ENCODE measurements around the gene SND1. TPM values are rescaled to one million over a fixed set of nuclear protein-coding genes. Genes with fewer than 3 reads are reported as not detected.

Gene SND1
- total RNA-seq, 5 donors from 2014 or later (not counting 1 experiment from before 2014, with no cell fraction given), result 137 to 187 (median 154) TPM

DNA sequence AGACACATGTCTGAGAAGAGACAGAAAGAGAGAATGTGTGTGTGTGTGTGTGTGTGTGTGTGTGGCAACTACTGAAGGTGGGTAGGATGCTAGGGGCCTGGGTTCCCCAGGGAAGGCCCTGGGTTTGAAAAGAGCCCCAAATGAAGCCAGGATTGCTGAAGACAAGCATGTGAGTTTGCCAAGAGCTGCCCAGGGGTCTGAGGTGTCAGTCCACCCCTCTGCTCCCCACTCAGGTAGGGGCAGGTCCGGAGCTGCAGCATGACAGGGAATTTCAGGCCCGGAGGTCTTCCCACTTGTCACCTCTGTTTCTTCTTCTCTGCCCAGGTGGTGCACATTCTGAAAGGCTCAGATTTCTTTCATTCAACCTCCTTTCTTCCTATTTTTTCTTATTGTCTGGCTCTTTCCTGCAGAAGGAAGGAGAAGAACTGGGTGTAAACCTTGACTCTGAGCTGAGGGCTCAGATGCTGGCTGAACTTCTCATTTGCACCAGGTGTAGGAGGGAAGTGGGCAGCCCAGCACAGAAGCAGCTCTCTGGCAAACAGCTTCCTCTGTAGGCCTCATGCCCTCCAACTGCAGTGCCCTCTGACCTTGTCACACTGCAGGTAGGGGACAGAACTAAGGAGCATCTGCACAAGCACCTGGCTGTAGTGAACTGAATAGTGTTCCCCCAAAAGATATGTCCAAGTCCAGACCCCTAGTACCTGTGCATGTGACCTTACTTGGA lies 458.8 kb downstream of the SND1 start:
- no peaks in the 10 kb centered on the region for H3K9me3 Mint-ChIP-seq
- no peak overlapping the region for H3K27ac ChIP-seq (ENCODE audit: low read length)
- POLR2A ChIA-PET, result interaction anchor here in 1 of 2 donors (0.7 kb wide), 2 partner anchors 25 to 69 kb away, joined by 4 to 5 read pairs; no protein-coding TSS in a partner anchor

DNA sequence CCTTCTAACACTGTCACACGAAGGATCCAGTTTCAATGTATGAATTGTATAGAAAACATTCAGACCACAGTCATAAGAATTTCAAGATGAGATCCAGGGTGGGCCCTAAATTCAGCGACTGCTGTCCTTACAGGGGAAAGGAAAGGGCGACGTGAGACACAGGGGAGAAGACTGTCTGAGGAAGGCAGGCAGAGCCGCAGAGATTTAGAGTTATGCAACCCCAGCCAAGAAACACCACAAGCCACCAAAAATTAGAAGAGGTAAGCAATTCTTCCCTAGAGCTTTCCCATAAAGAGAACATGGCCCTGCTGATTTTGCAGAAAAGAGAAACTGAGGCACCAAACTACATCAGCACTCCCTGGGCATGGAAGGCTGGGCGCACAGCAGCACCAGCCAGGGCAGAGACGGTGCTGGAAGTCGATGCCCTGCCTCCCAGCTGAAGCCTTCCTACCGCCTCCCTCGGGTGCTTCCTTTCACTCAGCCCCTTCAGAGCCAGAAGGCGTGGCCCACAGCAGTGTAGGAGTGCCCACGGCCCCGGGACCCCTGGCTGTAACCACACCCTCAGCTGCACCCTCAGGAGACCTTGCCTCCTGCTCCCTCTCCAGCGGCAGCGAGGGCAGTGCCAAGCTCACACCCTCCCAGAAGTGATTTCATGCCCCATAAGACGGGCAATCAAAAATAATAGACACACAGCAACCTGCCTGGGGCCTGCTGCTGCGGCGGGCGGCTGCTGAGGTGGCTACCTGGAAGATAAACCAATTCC lies 460.2 kb downstream of the SND1 start:
- CTCF ChIA-PET, result interaction anchor here in 1 of 2 donors (1.1 kb wide), 1 partner anchor 23 kb away, joined by 6 read pairs; no protein-coding TSS in a partner anchor
- H3K4me3 Mint-ChIP-seq, result peak overlapping the region in 2 of 3 donors; percentile 17 to 72
- ATAC-seq (replicated peaks in 1 of 4) (no peak), DNase-seq (no peak)
- H3K4me3 ChIP-seq (ENCODE audit: control insufficient read depth in 1 of 2, extremely low read depth in 1 of 2, low read length in 1 of 2), result peak overlapping the region in 1 of 2 donors; percentile 62
- WGBS (ENCODE audit: insufficient coverage), result 49% methylated on average over 14 of the region's 19 CpGs
- H3K27ac ChIP-seq (ENCODE audit: low read length), result no peak overlapping the region
- peaks cover 52 to 58% of the 10 kb centered on the region in 2 experiments for H3K4me1 ChIP-seq (ENCODE audit: control insufficient read depth in 1 of 2, extremely low read depth in 1 of 2, insufficient read depth in 2 of 2, low read length in 2 of 2)
- H3K4me1 Mint-ChIP-seq, result peaks cover 53 to 61% (median 60%) of the 10 kb centered on the region in 3 donors
- H3K9me3 ChIP-seq, result no peaks in the 10 kb centered on the region
- no peaks in the 10 kb centered on the region for H3K27me3 ChIP-seq (replicated peaks in 1 of 2; ENCODE audit: control insufficient read depth in 2 of 2, extremely low read depth in 1 of 2, insufficient read depth in 2 of 2, low read length in 1 of 2)
- H3K36me3 ChIP-seq (ENCODE audit: control insufficient read depth in 2 of 2, extremely low read depth in 1 of 2, insufficient read depth in 1 of 2, low read length in 1 of 2), result no peaks in the 10 kb centered on the region
- H3K36me3 Mint-ChIP-seq, result no peaks in the 10 kb centered on the region
- H3K9me3 Mint-ChIP-seq, result no peaks in the 10 kb centered on the region
- H3K27ac Mint-ChIP-seq, result peak overlapping the region; percentile 48 to 68
- H3K27me3 Mint-ChIP-seq, result peaks cover 0 to 4% of the 10 kb centered on the region in 2 donors
- POLR2A ChIA-PET, result no interaction called here

More for the DNA sequence above, 458.8 kb downstream of the SND1 start:
- DNase-seq, result peak in 1 of 35 experiments; percentile 23
- Mint-ChIP-seq H3K27ac (peak overlapping the region; percentile 23 to 81), H3K4me1 (peaks cover 62 to 73% (median 69%) of the 10 kb centered on the region in 3 donors), H3K27me3 (peaks cover 0 to under 1% of the 10 kb centered on the region in 2 donors), H3K36me3 (no peaks in the 10 kb centered on the region), H3K4me3 (peak overlapping the region; percentile 44 to 72 (median 50))
- ATAC-seq (replicated peaks in 1 of 4), result peak in 1 of 4 experiments; percentile 22
- CTCF ChIA-PET, result interaction anchor here (0.5 to 1.1 kb wide), 3 partner anchors 19 to 68 kb away, joined by 3 to 6 read pairs (median 3); no protein-coding TSS in a partner anchor
- Histone ChIP-seq H3K4me3 (ENCODE audit: control insufficient read depth in 1 of 2, extremely low read depth in 1 of 2, low read length in 1 of 2) (no peak overlapping the region), H3K9me3 (no peaks in the 10 kb centered on the region), H3K36me3 (ENCODE audit: control insufficient read depth in 2 of 2, extremely low read depth in 1 of 2, insufficient read depth in 1 of 2, low read length in 1 of 2) (peaks cover 0 to 2% of the 10 kb centered on the region in 2 donors), H3K4me1 (ENCODE audit: control insufficient read depth in 1 of 2, extremely low read depth in 1 of 2, insufficient read depth in 2 of 2, low read length in 2 of 2) (peaks cover 57 to 67% of the 10 kb centered on the region in 2 experiments), H3K27me3 (replicated peaks in 1 of 2; ENCODE audit: control insufficient read depth in 2 of 2, extremely low read depth in 1 of 2, insufficient read depth in 2 of 2, low read length in 1 of 2) (no peaks in the 10 kb centered on the region)
- no CpG with 5 or more reads among the region's 2 CpGs for WGBS (ENCODE audit: insufficient coverage)

DNA sequence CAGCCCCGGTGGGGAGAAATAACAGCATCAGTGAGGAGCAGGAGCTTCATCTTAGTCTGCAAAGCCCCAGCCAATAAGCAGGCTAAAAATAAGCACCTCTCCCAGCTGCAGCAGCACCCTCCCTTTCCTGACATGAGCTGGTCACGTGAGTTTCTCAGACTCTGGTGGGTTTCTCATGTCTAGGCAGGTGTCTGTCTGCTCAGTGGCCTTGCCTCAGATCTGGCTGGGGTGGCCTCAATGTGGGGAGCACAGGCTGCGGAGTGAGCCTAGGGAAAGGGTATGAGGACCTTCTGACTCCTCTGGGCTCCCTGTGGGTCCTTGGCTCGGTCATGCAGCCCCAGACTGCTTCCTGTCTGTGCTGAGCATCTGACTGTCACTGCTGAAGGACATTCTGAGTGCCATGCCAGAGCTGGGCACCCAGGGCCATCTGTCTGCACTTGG lies 460.8 kb downstream of the SND1 start:
- ChIA-PET CTCF (no interaction called here), POLR2A (no interaction called here)
- Mint-ChIP-seq H3K4me1 (peaks cover 52 to 57% (median 54%) of the 10 kb centered on the region in 3 donors), H3K27ac (peak overlapping the region; percentile 48 to 68), H3K4me3 (peak overlapping the region in 1 of 3 donors; percentile 72), H3K36me3 (no peaks in the 10 kb centered on the region), H3K27me3 (peaks cover 0 to 4% of the 10 kb centered on the region in 2 donors), H3K9me3 (no peaks in the 10 kb centered on the region)
- DNase-seq (peak in 3 of 35 experiments; percentile 12 to 26 (median 16)), ATAC-seq (replicated peaks in 1 of 4) (no peak)
- peak overlapping the region in 1 of 2 donors; percentile 62 for H3K4me3 ChIP-seq (ENCODE audit: control insufficient read depth in 1 of 2, extremely low read depth in 1 of 2, low read length in 1 of 2)
- H3K27ac ChIP-seq (ENCODE audit: low read length), result no peak overlapping the region
- no peaks in the 10 kb centered on the region for H3K9me3 ChIP-seq
- 48% methylated on average over 3 of the region's 4 CpGs for WGBS (ENCODE audit: insufficient coverage)
- no peaks in the 10 kb centered on the region for H3K27me3 ChIP-seq (replicated peaks in 1 of 2; ENCODE audit: control insufficient read depth in 2 of 2, extremely low read depth in 1 of 2, insufficient read depth in 2 of 2, low read length in 1 of 2)
- peaks cover 48 to 53% of the 10 kb centered on the region in 2 experiments for H3K4me1 ChIP-seq (ENCODE audit: control insufficient read depth in 1 of 2, extremely low read depth in 1 of 2, insufficient read depth in 2 of 2, low read length in 2 of 2)
- H3K36me3 ChIP-seq (ENCODE audit: control insufficient read depth in 2 of 2, extremely low read depth in 1 of 2, insufficient read depth in 1 of 2, low read length in 1 of 2), result no peaks in the 10 kb centered on the region

DNA sequence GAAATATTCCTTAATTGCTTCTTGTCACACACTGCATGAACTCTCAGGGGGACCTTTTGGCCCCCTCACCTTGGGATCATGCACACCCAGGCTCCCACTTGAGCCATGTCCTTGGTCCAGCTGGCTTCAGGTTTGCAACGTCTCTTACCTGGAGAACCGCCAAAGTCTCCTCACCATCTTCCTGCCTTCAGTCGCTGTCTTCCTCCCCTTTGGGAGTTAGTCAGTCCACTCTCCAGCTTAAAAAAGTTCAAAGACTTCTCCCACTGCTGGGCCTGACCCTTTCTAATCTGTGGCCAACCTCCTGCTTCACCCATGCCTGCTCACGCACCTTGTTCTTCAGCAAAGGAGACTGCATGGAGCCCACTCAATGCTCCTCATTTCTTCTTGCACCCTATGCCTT lies 461.8 kb downstream of the SND1 start:
- 89% methylated on average over 4 of the region's 4 CpGs for WGBS (ENCODE audit: insufficient coverage)
- H3K27me3 ChIP-seq (replicated peaks in 1 of 2; ENCODE audit: control insufficient read depth in 2 of 2, extremely low read depth in 1 of 2, insufficient read depth in 2 of 2, low read length in 1 of 2), result peaks cover 0 to 2% of the 10 kb centered on the region in 2 experiments
- ATAC-seq (replicated peaks in 1 of 4) (no peak), DNase-seq (peak in 1 of 35 experiments; percentile 1)
- Mint-ChIP-seq H3K36me3 (no peaks in the 10 kb centered on the region), H3K27ac (no peak overlapping the region), H3K4me3 (no peak overlapping the region), H3K4me1 (peaks cover 46 to 54% (median 49%) of the 10 kb centered on the region in 3 donors), H3K9me3 (no peaks in the 10 kb centered on the region), H3K27me3 (peaks cover 0 to 4% of the 10 kb centered on the region in 2 donors)
- H3K4me3 ChIP-seq (ENCODE audit: control insufficient read depth in 1 of 2, extremely low read depth in 1 of 2, low read length in 1 of 2), result no peak overlapping the region
- no peak overlapping the region for H3K27ac ChIP-seq (ENCODE audit: low read length)
- H3K36me3 ChIP-seq (ENCODE audit: control insufficient read depth in 2 of 2, extremely low read depth in 1 of 2, insufficient read depth in 1 of 2, low read length in 1 of 2), result no peaks in the 10 kb centered on the region
- ChIA-PET POLR2A (no interaction called here), CTCF (no interaction called here)
- H3K4me1 ChIP-seq (ENCODE audit: control insufficient read depth in 1 of 2, extremely low read depth in 1 of 2, insufficient read depth in 2 of 2, low read length in 2 of 2), result peaks cover 39 to 43% of the 10 kb centered on the region in 2 experiments
- no peaks in the 10 kb centered on the region for H3K9me3 ChIP-seq

GRCh38 chr7:128114806-128115205 lies 462.8 kb downstream of the SND1 start:
- ChIA-PET CTCF (no interaction called here), POLR2A (interaction anchor here in 1 of 2 donors (0.6 kb wide), 1 partner anchor 8 kb away, joined by 3 read pairs; no protein-coding TSS in a partner anchor)
- Histone ChIP-seq H3K36me3 (ENCODE audit: control insufficient read depth in 2 of 2, extremely low read depth in 1 of 2, insufficient read depth in 1 of 2, low read length in 1 of 2) (no peaks in the 10 kb centered on the region), H3K27ac (ENCODE audit: low read length) (no peak overlapping the region), H3K27me3 (replicated peaks in 1 of 2; ENCODE audit: control insufficient read depth in 2 of 2, extremely low read depth in 1 of 2, insufficient read depth in 2 of 2, low read length in 1 of 2) (peaks cover 0 to 5% of the 10 kb centered on the region in 2 experiments), H3K9me3 (no peaks in the 10 kb centered on the region), H3K4me3 (ENCODE audit: control insufficient read depth in 1 of 2, extremely low read depth in 1 of 2, low read length in 1 of 2) (no peak overlapping the region), H3K4me1 (ENCODE audit: control insufficient read depth in 1 of 2, extremely low read depth in 1 of 2, insufficient read depth in 2 of 2, low read length in 2 of 2) (peaks cover 30 to 33% of the 10 kb centered on the region in 2 experiments)
- no peak overlapping the region for H3K27ac Mint-ChIP-seq
- WGBS (ENCODE audit: insufficient coverage), result 81% methylated on average over 3 of the region's 7 CpGs
- peaks cover 0 to 4% of the 10 kb centered on the region in 2 donors for H3K27me3 Mint-ChIP-seq
- ATAC-seq (replicated peaks in 1 of 4), result no peak
- peak in 1 of 35 experiments; percentile 18 for DNase-seq
- H3K4me3 Mint-ChIP-seq, result no peak overlapping the region
- H3K9me3 Mint-ChIP-seq, result no peaks in the 10 kb centered on the region
- no peaks in the 10 kb centered on the region for H3K36me3 Mint-ChIP-seq
- H3K4me1 Mint-ChIP-seq, result peaks cover 36 to 44% (median 40%) of the 10 kb centered on the region in 3 donors

DNA sequence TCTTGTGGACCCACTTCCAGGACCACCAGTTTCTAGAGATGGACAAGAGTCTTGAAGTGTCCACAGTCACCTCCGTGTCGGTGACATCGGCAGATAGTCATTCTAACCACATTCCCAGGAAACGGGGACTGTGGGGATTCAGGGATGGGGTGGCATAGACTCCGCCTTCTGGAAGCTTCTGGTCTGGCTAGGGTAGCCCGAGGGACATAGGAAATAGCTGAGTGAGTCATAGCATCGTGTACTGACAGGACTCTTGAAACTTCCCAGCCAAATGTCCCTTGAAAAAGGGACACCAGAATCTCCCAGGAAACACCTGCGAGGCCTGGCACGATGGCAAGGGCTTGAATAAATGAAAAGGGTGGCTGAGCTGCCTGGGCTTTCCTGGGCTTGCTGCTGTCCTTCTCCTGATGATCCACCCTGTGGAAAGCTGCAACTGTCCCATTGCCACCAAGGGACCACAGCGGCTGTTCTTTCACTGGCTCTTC lies 463.4 kb downstream of the SND1 start:
- H3K4me3 ChIP-seq (ENCODE audit: control insufficient read depth in 1 of 2, extremely low read depth in 1 of 2, low read length in 1 of 2), result no peak overlapping the region
- DNase-seq (no peak), ATAC-seq (replicated peaks in 1 of 4) (no peak)
- POLR2A ChIA-PET, result no interaction called here
- Mint-ChIP-seq H3K27me3 (peaks cover 0 to 4% of the 10 kb centered on the region in 2 donors), H3K9me3 (no peaks in the 10 kb centered on the region), H3K27ac (no peak overlapping the region), H3K4me3 (no peak overlapping the region), H3K36me3 (no peaks in the 10 kb centered on the region), H3K4me1 (peaks cover 30 to 38% (median 34%) of the 10 kb centered on the region in 3 donors)
- H3K4me1 ChIP-seq (ENCODE audit: control insufficient read depth in 1 of 2, extremely low read depth in 1 of 2, insufficient read depth in 2 of 2, low read length in 2 of 2), result peaks cover 24 to 28% of the 10 kb centered on the region in 2 experiments
- H3K27ac ChIP-seq (ENCODE audit: low read length), result no peak overlapping the region
- H3K36me3 ChIP-seq (ENCODE audit: control insufficient read depth in 2 of 2, extremely low read depth in 1 of 2, insufficient read depth in 1 of 2, low read length in 1 of 2), result no peaks in the 10 kb centered on the region
- H3K9me3 ChIP-seq, result no peaks in the 10 kb centered on the region
- 77% methylated on average over 6 of the region's 10 CpGs for whole genome bisulfite sequencing (ENCODE audit: insufficient coverage)
- H3K27me3 ChIP-seq (replicated peaks in 1 of 2; ENCODE audit: control insufficient read depth in 2 of 2, extremely low read depth in 1 of 2, insufficient read depth in 2 of 2, low read length in 1 of 2), result peaks cover 0 to 5% of the 10 kb centered on the region in 2 experiments
- CTCF ChIA-PET, result no interaction called here

Data from T-cell (primary cell).